HT1080 (cell line): ENCODE results near the gene PRAC1. TPM values are rescaled to one million over a fixed set of nuclear protein-coding genes. Genes with fewer than 3 reads are reported as not detected.
"Not testable (repeated sequence)": the region's sequence is repeated elsewhere in the genome, so short reads cannot be mapped to it uniquely, and the experiment has no call there.

Experiments
- DNase-seq: peaks from one replicate; pipeline ENCODE4 v3.0.0-alpha.2; 2015; ENCODE audit warnings: low read depth
- total RNA-seq: library from RNA; depleted of rRNA; stranded (reverse); fragments of >200 nt; shearing (Covaris generic); gene quantifications from 2 replicates; pipeline ENCODE4 v1.2.3, GENCODE V29; 2014

Gene PRAC1
- total RNA-seq, 1 experiment from 2014 or later: not detected

GRCh38 chr17:48727415-48728175, 5.3 kb upstream of the PRAC1 start:
- no peak for DNase-seq

- DNase-seq: no peak
These were observed 4.6 kb upstream of the PRAC1 start for GRCh38 chr17:48726916-48727286.

DNA sequence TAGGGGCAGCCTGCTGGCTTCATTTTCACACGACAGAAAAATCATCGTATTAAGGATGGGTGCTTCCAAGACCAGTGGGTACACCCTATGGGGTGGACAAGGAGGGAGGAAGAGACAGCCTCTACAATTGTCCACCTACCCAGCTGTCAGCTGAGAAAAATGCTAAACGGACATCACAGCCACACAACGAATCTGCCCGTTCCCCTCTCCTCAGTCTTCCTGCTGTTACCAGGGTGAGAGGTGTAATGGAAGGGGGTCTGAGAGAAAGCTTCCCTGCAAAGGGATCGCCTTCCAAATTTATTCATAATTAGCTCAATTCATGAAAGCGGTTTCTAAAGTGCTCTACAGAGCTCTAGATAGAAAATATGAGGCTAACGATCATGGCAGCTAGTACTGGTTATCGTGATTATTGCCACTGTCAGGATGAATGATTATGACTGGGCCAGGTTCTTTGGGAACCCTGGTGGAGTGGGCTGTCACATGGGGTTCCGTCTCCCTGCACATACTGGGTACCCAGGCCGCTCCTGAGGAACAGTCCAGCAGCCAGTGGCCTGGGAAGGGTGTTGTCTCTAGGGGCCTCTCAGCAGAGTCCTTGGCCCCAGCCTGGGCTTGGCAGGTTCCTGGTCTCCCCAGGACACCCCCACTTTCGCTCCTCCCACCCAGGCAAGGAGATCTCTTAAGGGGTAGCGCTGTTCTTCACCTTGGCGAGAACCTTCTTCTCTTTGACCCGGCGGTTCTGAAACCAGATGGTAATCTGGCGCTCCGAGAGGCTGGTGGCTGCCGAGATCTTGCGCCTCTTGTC, 4.0 kb upstream of the PRAC1 start:
- no peak for DNase-seq

- DNase-seq: no peak
These were observed 3.2 kb upstream of the PRAC1 start for GRCh38 chr17:48725288-48726064.

DNA sequence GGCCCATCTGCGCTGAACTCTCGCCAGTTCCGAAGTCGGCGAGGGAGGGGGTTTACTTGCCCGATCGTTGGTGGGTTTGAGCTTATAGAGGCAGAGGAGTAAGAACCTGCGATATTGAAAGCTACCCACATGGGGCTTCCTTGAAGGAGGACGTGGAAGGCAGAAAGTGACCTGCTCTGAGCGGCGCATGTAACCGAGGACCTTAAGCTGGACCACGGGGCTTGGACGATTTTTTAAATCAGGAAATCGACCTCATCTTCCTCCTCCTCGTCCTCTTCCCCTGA, 2.6 kb upstream of the PRAC1 start:
- DNase-seq: no peak

- DNase-seq: peak; percentile 36
These were observed 2.1 kb upstream of the PRAC1 start for GRCh38 chr17:48724251-48725003.

DNA sequence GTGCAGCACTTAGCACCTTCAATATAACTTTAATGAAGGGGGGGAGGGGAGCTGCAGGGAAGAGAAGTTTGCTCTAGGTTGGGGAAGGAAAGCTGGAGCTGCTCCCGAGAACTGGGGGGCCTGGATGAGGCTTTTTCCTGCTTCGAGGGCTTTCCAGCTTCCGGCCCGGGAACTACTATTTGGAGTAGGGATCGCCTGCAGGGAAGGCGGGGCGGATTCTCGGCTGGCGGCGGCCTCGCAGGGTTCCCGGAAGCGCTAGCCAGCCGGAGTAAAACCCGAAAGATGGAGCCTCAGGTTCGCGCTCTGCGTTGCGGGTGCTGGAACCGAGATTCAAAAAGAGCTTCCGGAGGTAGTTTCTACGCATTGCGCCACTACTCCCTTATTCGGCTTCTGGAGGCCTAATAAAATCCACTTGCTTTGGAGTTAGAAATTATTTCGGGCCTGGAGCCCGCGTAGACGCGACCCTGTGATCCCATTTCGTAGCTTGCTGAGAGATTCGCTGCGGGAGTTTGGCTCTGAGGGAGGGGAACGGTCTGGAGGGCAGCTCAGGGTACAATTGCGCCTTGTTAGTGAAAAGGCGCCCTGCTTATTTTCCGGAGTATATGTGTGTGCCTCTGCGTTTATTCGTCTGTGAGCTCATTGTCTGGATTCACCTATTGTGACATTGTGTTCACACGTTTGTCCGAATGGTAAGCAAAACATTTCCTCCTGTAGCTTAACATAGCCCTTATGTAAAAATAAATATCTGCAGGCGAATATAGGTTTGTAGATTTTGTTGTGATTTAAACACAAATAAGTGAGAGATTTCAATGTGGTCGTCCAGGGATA, 1.3 kb upstream of the PRAC1 start:
- DNase-seq: no peak

- no peak for DNase-seq
These were observed 651 bp upstream of the PRAC1 start, which contains the start of gene PRAC2 for GRCh38 chr17:48722915-48723422. Gene PRAC2 (plus strand): TSS chr17:48723185. CDS start chr17:48724411, 1,226 bp downstream.

DNA sequence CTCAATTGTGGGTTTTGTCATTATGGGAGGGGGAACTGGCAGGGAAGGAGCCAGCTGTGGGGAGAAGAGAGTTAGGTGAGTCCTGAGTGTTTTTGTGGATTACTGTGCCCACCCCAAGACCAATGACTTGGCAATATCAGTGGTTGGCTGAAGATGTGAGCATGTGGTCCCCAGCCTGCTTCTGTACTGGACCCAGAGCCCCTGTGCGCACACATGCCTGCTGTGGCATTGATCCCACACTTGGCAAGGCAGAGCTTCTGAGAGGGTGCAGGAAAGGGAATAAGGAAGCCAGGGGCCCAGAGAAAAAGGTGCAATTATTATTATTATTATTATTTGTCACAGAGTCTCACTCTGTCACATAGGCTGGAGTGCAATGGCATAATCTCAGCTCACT, 1.3 kb downstream of the PRAC1 start:
- no peak for DNase-seq

DNA sequence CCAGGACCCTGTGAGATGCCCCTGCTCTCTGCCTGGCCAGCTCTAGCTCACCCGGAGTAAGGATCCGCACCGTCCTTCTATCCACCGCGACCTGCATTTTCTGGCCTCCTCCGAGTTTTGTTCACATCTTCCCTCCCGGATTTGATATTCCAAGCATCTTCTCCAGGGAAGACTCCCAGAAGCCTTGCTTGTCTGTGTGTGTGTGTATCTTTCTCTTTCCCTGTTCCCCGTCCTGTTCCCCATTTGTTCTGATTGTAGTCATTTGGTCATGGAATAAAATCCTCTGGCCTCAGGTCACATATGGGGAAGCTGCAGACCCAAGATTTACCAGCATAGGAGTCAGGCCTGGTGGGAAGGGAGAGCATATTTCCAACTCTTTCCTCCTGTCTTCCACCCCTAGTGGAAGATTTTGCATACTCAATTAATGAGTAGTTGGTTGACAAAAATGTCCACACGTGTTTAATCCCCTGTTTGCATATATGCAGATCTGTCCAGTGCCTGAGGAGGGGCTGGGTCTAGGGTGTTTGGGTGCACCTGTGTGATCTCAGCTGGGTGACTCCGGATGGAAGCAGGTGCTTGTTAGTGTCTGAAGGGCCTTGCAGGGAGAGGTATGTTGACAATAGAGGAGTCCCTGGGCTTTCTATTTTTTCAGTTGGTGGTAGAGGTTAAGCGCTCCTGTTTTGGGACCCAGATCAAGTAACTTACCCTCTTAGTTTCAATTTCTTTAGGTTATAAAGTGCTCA, 1.9 kb downstream of the PRAC1 start:
- DNase-seq: no peak

DNA sequence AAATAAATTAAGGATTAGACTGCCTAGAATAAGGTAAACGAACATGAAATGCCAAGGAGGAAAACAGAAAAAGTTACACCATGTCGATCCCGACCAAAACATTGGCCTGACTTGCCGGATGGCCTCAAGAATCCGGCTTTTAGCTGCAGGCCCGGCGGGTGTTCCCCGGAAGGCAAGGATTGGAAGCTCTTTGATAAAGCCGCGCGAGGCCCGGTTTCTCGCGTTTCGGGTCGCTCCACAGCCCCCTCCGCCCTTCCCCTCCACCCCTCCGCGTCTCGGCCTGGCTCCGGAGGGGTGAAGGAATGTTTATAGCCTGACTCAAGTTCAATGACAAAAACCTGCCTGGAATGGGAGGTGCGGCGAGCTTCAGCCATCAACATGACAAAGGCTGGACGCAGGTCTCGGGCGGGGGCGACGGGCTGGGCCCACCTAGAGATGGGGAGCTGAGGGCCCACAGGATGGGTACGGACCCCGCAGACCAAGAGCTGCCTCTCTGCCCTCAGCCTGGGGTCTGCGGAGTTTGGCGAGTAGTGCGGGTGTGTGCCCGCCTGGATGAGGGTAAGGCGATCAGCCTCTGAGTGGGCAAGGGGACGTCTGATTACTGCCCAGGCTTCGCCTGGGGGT, 2.6 kb downstream of the PRAC1 start:
- DNase-seq: no peak

GRCh38 chr17:48718761-48719641, 3.3 kb downstream of the PRAC1 start:
- no peak for DNase-seq

DNA sequence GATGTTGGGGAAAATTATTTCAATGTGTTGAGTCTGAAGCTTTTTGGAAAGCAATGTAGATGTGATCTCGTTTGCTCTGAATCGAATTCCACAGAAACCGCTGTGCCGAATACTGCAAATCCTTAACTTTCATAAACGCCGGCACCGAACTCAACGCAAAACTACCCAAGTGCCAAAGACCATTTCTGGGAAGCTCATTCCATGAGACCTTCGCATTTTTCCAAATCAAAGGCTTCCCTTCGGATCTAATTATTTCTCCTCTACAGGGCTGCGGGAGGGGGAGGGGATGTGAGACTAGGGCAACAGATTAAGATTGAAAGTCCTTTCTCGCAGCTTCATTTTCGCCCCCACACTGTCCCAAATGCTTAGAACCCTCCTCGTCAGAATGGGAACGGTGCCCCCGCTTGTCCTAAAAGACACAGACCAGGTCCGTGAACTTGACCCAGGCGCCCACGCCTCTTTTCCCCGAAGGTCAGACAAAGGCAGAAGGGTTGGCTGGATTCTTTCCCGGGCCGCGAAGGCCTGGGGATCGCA, 4.0 kb downstream of the PRAC1 start:
- no peak for DNase-seq

- no peak for DNase-seq
These were observed 4.7 kb downstream of the PRAC1 start for GRCh38 chr17:48717367-48718226.

DNA sequence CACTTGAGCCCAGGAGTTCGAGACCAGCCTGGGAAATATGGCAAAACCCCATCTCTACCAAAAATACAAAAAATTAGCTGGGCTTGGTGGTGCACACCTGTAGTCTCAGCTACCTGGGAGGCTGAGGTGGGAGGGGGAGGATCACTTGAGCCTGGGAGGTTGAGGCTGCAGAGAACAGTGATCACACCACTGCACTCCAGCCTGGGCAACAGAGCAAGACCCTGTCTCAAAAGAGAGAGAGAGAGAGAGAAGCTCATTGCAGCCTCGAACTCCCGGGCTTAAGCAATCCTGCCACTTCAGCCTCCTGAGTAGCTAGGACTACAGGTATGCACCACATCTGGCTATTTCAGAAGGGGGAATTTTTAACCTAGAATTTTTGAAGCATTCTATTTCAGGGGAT, 5.8 kb downstream of the PRAC1 start:
- DNase-seq: not testable (repeated sequence)

GRCh38 chr17:48715496-48716399, 6.6 kb downstream of the PRAC1 start:
- no peak for DNase-seq
